T-helper 2 cell treated with Interferon-gamma antibody and Interleukin-4, amounts not matched to agents 100 ng/mL and 5 ng/mL, for 36 hours (primary cell): ENCODE data around the gene CCM2. TPM values are rescaled to one million over a fixed set of nuclear protein-coding genes. Genes with fewer than 3 reads are reported as not detected.

Experiments
- intact Hi-C: fragments of 100-400 bp; cut with micrococcal nuclease; formaldehyde crosslinking; loops from one replicate; pipeline ENCODE4 v1.15.1; 2023
- total RNA-seq: library from RNA; stranded (reverse); gene quantifications from 2 replicates; pipeline ENCODE4 v1.2.3, GENCODE V29; 2022

The CCM2 gene
- total RNA-seq, 1 donor from 2014 or later: 127 TPM

GRCh38 chr7:45098983-45099839 lies 99.2 kb downstream of the CCM2 start:
- intact Hi-C loops: no loop called here

DNA sequence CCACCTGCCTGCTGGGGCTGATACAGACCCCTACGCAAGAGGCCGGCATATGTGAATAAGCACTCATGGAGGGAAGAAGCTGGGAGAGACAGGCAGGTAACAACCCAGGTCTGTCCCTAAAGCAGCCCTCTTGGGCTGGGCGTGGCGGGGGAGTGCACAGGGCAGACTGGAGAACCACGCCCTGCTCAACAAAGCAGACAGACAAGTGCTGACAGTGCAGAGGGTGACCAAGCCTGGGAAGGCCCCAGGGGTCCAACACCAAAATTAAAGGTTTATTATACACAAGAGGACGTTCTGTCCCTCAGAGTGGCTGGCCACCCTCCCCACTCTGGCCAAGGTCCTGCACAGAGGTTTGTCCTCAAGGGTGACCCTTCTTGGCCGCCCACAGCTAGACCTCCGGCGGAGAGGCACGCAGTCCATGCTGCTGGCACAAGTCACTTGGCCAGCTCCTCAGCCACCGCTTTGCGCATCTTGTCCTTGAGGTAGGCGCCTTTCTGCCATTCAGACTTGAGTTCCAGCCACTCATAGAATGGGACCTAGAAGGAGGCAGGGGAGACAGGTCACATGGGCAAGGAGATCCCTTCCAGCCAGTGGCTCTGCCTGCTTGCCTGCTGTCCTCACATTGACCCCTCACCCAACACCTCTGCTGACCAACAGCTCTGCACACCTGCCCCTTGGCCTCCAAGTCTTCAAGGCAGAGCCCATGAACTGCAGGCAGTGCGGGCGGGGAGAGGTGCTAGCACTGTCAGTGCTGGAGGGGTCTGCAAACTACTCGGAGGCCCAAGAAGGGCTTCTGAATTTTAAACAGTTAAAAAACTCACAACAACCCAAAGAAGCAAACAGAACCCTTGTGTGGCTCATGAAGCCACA lies 100.1 kb downstream of the CCM2 start:
- intact Hi-C loops: no loop called here

GRCh38 chr7:45100761-45101480 lies 100.9 kb downstream of the CCM2 start:
- intact Hi-C loops: no loop called here

DNA sequence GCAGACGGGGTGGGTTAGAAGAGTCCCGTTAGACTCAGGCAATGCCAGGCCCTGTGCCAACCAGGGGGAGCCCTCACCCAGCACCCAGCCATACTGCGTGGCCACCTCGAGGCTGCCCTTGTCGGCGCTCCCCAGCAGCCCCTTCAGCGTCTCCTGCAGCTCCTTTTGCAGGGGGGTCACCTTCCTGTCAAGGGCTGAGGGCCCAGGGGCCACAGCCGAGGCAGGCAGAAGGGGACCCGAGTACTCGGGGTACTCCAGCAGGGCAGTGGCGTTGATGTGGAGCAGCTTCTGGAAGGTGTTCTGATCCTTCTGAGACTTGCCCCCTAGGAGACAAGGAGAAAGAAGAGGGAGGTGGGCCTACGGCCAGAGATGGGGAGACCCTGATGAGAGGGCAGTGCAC lies 101.7 kb downstream of the CCM2 start:
- intact Hi-C loops: no loop called here

DNA sequence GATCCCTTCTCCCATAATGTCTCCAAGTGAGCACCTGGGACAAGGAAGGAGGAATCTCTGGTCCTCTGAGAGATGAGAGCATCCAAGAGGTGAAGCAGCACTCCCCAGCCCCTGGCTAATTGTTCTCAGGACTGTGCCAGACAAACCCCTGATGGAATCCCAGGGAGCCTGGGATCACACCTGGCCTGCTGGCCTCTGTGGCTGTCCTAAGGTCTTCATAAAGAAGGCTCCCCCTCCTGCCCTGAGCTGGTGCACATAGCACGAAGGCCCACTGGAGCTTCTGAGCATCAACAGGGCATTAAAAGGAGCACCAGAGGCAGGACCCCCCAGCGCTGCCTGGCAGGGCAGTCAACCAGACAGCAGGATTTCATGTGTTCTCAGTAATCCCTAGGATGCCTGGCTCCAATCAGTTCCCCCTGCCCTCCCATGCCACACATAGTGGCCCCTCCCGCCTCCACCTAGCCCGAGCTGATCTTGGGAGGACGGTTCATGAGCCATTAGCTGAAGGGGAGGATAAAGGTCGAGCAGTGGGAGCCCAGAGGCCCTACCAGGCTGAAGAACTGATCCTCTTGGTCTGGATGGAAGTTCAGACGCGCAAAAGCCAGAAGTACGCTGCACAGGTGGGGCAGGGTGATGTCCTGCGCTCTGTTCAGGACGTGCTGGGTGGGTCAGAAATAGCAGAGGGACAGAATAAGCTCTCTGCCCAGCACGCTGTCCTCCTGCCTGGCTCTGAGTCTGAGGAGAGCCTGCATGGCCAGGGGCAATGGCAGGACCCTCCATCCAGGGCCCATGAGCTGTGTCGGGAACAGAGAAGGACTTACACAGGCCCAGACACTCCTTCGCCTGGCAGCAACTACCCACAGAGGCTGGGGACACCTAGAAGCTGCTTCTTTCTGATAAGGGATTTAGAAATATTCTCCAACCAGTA lies 103.0 kb downstream of the CCM2 start:
- intact Hi-C loops: no loop called here

GRCh38 chr7:45103958-45104843 lies 104.2 kb downstream of the CCM2 start:
- intact Hi-C loops: no loop called here

DNA sequence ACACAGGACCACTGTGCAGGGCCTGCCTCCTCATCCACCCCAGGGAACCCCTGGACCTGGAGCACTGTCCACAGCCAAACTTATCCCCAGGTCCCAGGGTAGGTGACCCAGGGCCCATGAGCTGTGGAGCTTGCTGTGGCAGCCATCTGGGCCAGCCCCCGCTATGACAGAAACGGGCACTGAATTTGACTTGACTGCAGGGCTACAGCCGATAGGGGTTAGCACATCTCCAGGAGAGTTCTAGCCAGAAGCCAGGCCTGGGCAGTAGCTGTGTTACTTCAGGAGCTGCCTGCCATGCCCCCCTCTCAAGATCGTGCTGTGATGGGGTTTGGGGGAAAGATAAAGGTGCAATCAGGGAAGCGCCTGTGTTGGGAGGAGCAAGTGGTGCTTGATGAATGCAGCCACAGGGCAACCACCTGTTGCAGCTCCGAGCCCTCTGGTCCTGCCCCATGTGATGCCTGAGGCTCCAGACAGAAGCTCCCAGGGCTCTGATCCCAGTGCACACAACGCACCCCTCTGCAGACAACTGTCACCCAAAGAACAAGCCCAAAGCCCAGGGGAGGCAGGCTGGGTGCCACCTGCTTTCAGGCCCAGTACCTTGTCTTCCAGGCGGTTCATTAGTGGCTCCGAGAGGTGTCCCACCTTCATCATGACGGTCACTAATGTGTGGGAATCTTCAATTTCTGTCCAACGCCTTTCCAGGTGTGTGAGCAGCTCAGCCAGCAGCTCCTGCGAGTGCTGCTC lies 105.0 kb downstream of the CCM2 start:
- intact Hi-C loops: no loop called here

DNA sequence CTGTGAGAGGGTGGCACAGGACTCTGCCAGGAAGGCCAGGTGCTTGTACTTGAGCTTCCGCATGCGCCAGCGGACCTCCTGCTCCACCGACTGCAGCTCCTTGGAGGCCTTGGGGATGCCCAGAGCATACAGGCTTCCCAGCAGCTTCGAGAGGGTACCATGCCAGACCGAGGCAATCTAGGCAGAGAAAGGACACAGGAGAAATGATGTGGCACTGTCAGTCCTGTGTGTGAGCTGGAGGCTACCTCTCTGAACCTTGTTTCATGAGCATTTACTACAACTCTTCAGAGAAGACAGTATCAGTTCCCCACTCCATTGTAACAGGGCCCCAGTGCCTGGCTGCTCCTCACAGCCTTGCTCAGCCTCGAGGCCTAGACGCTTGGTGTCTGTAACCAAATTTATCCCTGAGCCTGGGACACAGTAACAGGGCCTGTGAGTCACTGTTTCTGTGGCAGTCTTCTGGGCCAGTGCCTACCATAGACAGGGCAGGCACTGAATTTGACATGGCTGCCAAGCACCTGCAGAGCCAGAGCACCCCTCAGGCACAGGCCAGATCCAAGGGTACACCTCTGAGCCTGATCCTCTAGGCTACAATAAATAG lies 105.7 kb downstream of the CCM2 start:
- intact Hi-C loops: no loop called here

- intact Hi-C loops: no loop called here
These were observed 106.8 kb downstream of the CCM2 start for GRCh38 chr7:45106820-45107219.

GRCh38 chr7:45107356-45107755 lies 107.4 kb downstream of the CCM2 start:
- intact Hi-C loops: no loop called here

GRCh38 chr7:45108863-45109262 lies 108.9 kb downstream of the CCM2 start:
- intact Hi-C loops: no loop called here

DNA sequence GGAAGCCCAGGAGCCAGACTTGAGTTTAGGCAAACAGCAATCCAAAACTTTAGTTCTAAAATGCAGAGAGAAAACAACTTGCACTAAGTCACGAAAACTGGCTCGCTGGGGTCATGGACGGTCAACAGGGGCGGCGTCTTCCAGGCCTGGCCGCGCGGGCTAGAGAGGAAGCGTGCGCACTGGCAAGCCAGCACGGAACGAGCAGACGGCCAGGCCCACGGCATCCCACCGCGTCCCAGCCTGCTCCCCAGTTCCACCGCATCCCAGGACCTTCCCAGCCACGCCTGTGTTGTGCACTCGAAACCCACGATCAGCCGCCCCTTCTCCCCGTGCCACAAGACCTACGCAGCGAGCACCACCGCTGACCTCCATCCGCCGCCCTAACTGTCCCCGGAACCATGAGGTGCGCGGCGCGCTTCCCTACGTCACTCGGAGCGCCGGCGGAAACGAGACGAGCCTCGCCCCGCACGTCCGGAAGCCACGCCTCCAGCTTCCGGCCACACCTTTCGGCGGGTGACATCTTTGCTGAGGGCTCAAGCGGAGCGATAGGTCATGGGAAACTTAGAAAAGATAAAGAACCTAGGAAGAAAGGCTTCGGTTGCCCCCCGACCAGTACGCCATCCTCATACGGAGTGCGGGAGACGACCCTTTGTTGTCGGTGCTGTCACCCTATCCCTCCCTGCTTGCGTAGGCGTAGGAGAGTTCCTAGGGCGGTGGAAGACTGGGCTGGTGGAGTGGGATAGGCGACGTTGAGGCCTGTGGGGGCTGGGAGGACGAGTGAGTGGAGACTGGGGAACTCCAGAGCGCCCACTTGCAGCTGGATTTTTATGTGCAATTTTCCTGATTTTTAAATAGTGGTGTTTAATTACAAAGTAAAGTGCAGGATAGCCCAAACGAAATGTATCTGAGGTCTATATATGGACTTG lies 111.6 kb downstream of the CCM2 start, which contains the start of gene TBRG4:
Gene TBRG4, minus strand, starts transcription at position 400 of the 926 bp plus-strand sequence. CDS start 2,460 bp downstream, outside the sequence.
- intact Hi-C loops: loop anchor here (1.0 to 5.0 kb wide), 7 partner anchors 25 to 529 kb away; partner anchors contain the start of genes H2AZ2, MYO1G, PURB and TMED4

- intact Hi-C loops: loop anchor here (5.0 kb wide), 1 partner anchor 530 kb away; the partner anchor contains the start of gene TMED4
These were observed 112.6 kb downstream of the CCM2 start for GRCh38 chr7:45112648-45113047.

DNA sequence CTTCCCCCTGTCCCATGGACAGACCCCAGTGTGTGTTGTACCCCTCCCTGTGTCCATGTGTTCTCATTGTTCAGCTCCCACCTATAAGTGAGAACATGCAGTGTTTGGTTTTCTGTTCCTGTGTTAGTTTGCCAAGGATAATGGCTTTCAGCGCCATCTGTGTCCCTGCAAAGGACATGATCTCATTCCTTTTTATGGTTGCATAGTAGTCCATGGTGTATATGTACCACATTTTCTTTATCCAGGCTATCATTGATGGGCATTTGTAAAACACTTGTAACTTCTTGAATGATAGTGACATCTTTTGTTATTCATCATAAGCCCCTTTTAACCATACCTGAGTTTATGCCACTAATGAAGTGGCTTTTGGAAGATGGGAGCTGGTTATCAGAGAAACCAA lies 114.3 kb downstream of the CCM2 start:
- intact Hi-C loops: loop anchor here (5.0 kb wide), 1 partner anchor 532 kb away; the partner anchor contains the start of gene TMED4

DNA sequence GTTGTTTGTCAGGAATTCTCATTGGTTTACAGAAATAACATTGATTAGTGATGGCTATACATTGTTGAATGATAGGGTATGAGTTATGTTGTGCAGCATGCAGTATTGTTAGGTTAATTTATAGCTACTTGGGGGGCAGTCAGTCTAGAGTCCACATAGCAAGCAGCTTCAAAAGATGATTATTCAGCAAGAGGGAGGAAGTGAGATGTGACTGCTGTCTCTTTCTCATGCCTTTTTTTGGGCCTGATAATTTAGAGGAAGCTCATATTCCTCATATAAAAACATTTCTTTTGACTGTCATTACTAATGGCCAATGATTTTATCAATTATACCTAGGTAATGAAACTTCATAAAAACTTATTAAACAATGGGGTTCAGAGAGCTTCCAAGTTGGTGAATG lies 114.9 kb downstream of the CCM2 start:
- intact Hi-C loops: loop anchor here (5.0 kb wide), 1 partner anchor 533 kb away; the partner anchor contains the start of gene TMED4

DNA sequence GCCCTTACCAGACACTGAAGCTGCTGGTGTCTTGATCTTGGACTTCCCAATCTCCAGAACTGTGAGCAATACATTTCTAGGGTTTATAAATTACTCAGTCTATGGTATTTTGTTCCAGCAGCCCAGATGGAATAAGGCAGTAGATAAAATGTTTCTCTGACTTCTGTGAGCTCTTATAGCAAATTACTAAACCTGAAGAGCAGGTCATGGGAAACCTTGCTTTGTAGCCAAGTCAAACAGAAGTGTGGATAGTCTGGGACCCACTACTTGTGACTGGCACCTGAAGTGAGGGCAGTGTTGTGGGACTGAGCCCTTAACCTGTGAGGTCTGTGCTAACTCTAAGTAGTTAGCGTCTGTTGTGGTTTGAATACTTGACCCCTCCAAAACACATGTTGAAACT lies 116.0 kb downstream of the CCM2 start:
- intact Hi-C loops: no loop called here

DNA sequence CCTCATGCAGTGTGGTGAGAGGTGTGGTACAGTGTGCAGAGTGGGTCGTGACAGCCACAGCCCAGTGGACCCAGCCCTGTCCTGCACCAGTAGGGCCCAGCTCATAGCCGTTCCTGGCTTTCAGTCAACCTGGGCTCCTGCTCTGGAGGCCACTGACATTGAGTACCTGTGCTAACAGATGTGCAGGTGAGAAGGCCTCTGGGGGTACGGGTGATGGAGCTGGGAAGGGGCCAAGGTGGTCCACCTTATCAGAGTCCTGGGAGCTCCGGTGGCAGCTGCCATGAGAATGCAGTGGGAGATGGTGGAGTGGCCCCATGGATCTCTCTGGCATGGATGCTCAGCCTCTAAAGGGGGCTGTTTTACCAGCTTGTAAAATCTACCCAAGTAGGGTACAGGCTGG lies 117.6 kb downstream of the CCM2 start:
- intact Hi-C loops: no loop called here
